ENCODE measurements around the gene PDE4B.

DNA sequence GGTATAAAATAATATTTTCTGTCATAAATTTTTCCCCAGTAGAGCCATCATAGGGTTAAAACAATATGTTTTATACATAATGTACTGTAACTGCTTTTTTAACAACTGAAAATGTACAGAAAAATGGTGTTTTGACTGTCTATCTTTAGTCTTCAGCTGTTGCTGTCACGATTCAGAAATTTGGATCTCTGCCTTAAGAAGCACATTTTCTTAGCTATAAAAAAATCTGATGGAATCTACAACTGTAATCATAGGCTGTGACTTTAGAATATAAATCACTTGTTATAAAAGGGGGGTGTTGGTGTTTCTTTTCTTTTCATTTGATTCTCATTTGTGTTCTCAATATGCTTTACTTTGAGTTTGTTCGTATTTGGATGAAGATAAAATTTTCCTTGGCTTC is 187.5 kb downstream of the PDE4B start:
- TF ChIP-seq, protein P1, sequence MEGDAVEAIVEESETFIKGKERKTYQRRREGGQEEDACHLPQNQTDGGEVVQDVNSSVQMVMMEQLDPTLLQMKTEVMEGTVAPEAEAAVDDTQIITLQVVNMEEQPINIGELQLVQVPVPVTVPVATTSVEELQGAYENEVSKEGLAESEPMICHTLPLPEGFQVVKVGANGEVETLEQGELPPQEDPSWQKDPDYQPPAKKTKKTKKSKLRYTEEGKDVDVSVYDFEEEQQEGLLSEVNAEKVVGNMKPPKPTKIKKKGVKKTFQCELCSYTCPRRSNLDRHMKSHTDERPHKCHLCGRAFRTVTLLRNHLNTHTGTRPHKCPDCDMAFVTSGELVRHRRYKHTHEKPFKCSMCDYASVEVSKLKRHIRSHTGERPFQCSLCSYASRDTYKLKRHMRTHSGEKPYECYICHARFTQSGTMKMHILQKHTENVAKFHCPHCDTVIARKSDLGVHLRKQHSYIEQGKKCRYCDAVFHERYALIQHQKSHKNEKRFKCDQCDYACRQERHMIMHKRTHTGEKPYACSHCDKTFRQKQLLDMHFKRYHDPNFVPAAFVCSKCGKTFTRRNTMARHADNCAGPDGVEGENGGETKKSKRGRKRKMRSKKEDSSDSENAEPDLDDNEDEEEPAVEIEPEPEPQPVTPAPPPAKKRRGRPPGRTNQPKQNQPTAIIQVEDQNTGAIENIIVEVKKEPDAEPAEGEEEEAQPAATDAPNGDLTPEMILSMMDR (IDR thresholded peaks at IDR 0.05): no peak
- TF ChIP-seq POLR2AphosphoS5 (IDR thresholded peaks at IDR 0.05): no peak
